Measurements from ENCODE around the gene FAAH2. TPM values are rescaled to one million over a fixed set of nuclear protein-coding genes. Genes with fewer than 3 reads are reported as not detected.
A peak's percentile ranks its signal among the peaks of the same experiment; 100 is the strongest.
"Not testable (repeated sequence)": the region's sequence is repeated elsewhere in the genome, so short reads cannot be mapped to it uniquely, and the experiment has no call there.

FAAH2 gene
- polyA plus RNA-seq (ENCODE audit: insufficient read length): 15.2 TPM
- long read RNA-seq, donor 1, partial matches to known transcripts: 12 of 14 reads
- long read RNA-seq, donor 1, other reads (novel, unspliced or antisense): 0 of 14 reads
- long read RNA-seq, donor 2, partial matches to known transcripts: 7 of 8 reads
- long read RNA-seq, donor 2, other reads (novel, unspliced or antisense): 0 of 8 reads
- long read RNA-seq, donor 3, partial matches to known transcripts: 8 of 8 reads
- long read RNA-seq, donor 3, other reads (novel, unspliced or antisense): 0 of 8 reads
- long read RNA-seq, donor 4: 0 reads
- long read RNA-seq, donor 5, partial matches to known transcripts: 19 of 22 reads
- long read RNA-seq, donor 5, other reads (novel, unspliced or antisense): 0 of 22 reads
- long read RNA-seq, donor 6, partial matches to known transcripts: 0 of 1 reads
- long read RNA-seq, donor 6, other reads (novel, unspliced or antisense): 0 of 1 reads
- long read RNA-seq, donor 7, partial matches to known transcripts: 0 of 3 reads
- long read RNA-seq, donor 7, other reads (novel, unspliced or antisense): 0 of 3 reads
- long read RNA-seq, donor 8, partial matches to known transcripts: 7 of 8 reads
- long read RNA-seq, donor 8, other reads (novel, unspliced or antisense): 0 of 8 reads

DNA sequence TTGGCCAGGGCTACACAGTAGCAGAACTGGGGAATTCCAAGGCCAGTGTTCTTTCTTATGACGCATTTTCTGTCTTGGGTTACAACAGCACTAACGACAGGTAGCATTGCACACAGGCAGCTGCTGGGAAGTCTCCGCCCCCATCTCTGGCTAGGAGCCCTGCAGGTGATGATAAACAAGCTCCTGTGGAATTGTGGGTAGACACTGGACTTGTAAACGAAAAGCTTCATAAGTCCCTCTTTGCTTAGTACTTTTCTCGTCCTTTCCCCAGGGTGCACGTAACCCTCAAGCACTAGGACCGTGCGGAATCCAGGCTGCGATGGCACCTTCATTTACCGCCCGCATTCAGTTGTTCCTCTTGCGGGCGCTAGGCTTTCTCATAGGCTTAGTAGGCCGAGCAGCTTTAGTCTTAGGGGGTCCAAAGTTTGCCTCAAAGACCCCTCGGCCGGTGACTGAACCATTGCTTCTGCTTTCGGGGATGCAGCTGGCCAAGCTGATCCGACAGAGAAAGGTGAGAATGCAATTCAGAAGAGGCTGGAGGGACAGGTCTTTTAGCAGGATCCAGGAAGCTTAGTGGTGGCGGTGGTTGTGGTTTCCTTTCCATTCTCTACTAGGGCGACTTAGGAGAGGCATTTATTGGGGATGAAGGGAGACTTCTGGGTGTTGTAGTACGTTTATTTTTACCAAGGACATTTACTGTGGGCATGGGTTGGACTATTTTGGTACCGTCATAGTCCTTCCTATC is at the start of gene FAAH2:
FAAH2 (plus strand) TSS at position 200 of the 745 bp plus-strand sequence; CDS start at position 320, 120 bp downstream.
- peak; percentile 45 for DNase-seq

DNA sequence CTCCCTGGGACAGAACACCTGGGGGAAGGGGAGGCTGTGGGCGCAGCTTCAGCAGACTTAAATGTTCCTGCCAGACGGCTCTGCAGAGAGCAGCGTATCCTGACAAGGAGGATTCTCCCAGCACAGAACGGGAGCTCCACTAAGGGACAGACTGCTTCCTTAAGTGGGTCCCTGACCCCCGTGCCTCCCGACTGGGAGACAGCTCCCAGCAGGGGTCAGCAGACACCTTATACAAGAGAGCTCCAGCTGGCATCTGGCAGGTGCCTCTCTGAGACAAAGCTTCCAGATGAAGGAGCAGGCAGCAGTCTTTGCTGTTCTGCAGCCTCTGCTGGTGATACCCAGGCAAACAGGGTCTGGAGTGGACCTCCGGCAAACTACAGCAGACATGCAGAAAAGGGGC is 44.5 kb upstream of the FAAH2 start:
- DNase-seq: no peak

- DNase-seq: no peak
These were observed 34.5 kb upstream of the FAAH2 start for GRCh38 chrX:57251965-57252364.

- DNase-seq: no peak
These were observed 21.4 kb upstream of the FAAH2 start for GRCh38 chrX:57265126-57265525.

- DNase-seq: no peak
These were observed 20.2 kb upstream of the FAAH2 start for GRCh38 chrX:57266275-57266674.

DNA sequence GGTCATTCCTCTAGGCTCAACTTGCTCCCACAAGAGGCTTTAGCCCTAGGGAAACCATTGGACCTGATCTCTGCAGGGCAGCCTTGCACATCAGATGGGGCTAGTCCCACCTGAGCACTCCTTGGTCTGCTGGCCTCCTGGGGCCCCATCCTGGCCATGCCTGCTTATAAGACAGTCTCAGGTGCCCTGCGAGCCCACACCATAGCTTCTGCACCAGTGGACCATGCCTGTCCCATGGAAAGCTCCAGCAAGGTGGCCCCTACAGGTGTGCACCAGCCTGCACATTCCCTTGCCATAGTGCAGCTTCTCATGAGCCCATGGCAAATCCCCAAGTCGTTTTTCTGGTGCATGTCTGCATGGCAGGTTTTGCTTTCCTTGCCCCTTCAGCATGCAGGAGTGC is 19.6 kb upstream of the FAAH2 start:
- DNase-seq: no peak

DNA sequence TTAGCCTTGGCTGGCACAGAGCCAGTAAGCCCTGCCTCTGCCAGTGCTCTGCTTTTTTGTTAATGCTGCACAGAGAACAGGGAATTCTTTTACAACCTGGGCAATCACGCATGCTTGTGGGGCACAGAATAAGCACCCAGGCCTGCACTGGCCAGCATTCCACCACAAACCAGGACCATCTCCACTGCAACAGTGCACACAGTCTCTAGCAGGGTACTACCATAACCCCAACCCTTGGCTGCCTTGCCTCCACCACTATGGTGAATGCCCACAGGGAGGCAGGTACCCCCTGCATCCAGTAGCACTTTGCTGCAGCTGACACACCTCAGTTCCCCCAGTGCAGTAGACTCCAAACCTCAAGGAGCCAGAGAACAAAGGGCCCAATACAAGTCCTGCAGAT is 19.2 kb upstream of the FAAH2 start:
- no peak for DNase-seq

- DNase-seq: no peak
These were observed 15.5 kb upstream of the FAAH2 start for GRCh38 chrX:57270980-57271379.

DNA sequence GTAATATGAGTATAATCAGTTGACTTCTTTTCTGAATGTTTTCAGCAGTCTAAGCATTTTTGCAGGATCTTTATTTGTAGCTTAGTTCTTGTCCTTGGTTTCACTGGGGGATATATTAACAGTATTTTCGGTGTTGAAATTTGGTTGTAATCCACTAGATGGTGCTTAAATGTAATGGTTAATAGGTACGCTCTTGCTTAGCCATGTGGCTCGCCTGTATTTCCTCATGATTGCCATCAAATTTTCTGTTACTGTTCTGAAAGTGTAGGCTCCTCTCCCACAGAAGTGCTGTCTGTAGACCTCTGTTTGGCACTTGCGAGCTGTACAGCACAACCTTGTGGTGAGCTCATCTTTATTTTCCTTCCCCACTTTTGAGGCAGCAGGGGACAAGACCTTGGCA is 3.9 kb upstream of the FAAH2 start:
- DNase-seq: no peak

- no peak for DNase-seq
These were observed 1.5 kb upstream of the FAAH2 start for GRCh38 chrX:57285001-57285400.

DNA sequence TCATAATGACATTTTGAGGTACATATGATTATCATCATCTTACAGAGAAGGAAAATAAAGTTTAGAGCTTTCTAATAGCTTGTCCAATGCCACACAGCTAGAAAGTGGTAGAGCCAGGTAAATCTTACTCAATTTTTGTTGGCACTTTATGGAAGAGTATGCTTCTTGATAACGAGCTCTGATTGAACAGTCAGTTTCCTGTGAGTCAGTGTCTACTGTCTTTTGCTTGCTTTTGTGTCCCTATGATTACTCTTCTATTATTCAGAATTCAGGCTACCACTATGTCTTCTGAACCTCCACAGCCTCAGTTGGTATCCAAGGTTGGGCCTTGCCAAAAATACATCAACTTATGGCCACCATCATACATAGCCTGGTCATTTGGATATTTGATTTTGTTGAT is 2.6 kb downstream of the FAAH2 start:
- no peak for DNase-seq

- DNase-seq: no peak
These were observed 8.5 kb downstream of the FAAH2 start for GRCh38 chrX:57294961-57295360.

GRCh38 chrX:57295679-57296078 is 9.2 kb downstream of the FAAH2 start:
- not testable (repeated sequence) for DNase-seq

DNA sequence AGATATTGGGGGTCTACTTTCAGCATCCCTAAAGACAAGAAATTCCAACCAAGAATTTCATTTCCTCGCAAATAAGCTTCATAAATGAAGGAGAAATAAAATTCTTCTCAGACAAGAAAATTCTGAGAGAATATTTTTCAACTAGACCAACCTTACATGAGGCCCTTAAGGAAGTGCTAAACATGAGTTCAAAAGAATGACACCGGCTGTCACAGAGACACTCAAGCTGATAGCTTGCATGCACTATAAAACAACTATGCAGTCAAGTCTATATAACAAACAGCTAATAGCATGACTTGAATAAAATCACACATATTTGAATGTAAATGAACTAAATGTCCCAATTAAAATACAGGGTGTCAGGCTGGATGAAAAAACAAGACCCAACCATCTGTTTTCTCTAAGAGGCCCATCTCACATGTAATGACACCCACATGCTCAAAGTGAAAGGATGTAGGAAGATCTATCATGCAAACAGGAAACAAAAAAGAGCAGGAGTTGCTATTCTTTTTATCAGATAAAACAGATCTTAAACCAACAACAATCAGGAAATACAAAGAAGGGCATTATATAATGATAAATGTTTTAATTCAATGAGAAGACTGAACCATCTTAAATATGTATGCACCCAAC is 27.2 kb downstream of the FAAH2 start:
- DNase-seq: no peak

GRCh38 chrX:57329008-57329407 is 42.5 kb downstream of the FAAH2 start:
- DNase-seq: no peak

DNA sequence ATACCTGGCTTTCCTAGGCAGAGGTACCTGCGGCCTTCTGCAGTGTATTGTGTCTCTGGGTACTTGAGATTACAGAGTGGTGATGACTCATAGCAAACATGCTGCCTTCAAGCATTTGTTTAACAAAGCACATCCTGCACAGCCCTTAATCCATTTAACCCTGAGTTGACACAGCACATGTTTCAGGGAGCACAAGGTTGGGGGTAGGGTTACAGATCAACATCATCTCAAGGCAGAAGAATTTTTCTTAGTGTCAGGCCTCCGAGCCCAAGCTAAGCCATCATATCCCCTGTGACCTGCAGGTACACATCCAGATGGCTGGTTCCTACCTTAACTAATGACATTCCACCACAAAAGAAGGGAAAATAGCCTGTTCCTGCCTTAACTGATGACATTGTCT is 49.3 kb downstream of the FAAH2 start:
- not testable (repeated sequence) for DNase-seq

DNA sequence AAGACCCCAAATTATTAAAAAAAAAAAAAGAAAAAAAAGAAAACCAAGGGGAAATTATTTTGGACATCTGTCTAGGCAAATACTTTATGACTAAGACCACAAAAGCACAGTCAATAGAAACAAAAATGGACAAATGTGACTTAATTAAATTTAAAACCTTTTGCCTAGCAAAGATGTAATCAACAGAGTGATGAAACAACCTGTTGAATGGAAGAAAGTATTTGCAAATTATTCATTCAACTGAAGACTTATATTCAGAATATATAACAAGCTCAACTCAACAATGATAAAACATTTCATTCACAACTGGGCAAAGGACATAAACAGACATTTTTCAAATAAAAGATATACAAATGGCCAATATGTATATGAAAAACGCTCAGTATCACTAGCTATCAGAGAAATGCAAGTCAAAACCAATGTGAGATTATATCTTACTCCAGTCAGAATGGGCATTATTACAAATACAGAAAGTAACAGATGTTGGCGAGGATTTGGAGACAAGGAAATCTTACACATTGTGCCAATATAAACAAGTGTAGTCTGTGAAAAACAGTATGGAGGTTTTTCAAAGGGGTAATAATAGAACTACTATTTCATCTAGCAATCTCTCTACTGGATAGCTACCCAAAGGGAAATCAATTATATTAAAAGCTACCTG is 67.1 kb downstream of the FAAH2 start:
- DNase-seq: no peak

- DNase-seq: no peak
These were observed 77.6 kb downstream of the FAAH2 start for GRCh38 chrX:57364145-57364544.

DNA sequence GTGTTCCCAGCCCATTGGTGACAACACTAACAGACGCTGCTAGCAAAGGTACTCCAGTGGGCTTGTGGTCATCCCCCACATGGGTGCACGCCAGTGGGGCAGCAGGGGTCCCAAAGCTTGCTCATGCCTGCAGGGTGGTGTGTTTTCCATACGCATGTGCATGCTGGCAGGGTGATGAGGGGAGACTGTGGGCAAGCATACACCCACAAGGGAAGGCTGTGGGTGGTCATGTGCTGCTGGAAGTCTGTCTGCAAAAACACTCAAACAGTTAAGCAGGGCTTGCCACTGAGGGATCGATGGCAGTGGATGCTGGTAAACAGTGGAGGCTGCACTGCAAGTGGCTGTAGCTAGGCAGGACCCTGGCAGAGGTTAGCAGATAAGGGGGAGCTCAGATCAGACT is 79.9 kb downstream of the FAAH2 start:
- DNase-seq: no peak

DNA sequence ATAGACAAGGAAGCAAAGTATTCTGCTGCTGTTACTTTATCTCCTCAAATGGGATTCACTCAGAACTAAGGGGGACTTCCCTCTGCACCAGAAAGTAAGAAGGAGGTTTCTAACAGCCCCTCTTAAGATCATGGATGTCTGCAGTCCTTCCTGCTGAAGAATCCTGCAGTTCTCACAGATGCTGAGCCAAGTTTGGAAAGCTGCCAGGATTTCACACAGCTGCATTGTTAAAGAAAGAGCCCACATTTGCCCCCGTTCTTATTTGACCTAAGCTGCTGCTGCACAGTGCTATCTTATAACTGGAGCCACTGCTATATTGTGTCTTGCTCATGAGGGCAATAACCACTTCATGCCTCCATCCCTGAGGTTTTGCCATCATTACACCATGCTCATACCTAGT is 81.1 kb downstream of the FAAH2 start:
- DNase-seq: peak; percentile 2

GRCh38 chrX:57368158-57368557 is 81.7 kb downstream of the FAAH2 start:
- DNase-seq: no peak

DNA sequence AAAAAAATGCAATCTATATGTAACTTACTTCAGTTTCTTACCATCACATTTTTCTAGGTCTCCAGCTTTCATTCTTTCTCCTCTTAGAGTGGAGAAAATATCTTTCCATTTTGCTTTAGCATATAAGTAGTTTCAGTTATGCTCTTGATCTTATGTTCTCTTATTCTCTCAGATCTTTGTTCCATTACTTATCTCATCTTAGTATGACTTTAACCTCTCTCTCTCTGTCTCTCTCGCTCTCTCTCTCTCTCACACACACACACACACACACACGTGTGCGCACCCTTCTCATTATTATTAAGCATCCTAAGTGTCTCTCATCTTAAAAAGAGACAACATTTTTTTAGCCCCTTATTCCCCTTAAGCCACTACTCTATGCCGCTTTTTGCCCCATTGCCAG is 92.8 kb downstream of the FAAH2 start:
- no peak for DNase-seq
